TTC549 (cell line): ENCODE measurements around the gene ING3.
"Not testable (repeated sequence)": the region's sequence is repeated elsewhere in the genome, so short reads cannot be mapped to it uniquely, and the experiment has no call there.

Experiments used
- FAIRE-seq: peaks from 2 replicates; lab custom pipeline; 2012; peaks lifted over from hg19 to GRCh38; lab: Jason Lieb, UNC

ING3 gene

DNA sequence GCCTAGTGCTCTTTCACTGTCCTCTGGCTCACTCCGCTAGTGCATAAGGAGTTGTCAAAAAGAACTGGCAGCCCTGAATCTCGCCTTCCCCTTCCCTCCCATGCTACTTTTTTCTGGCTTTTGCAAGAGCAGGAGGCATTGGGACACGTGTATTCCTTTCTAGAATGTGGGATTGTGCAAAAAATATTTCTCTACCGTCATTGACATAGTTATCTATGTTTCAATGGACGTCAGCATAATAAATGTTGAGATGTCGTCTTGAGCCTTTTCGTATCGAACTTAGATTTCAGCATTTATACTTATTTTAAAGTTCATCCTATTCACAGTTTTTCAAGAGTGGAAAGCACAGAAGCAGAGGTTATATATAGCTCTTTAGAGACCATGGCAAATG is 727 bp downstream of the ING3 start:
- FAIRE-seq = no peak

DNA sequence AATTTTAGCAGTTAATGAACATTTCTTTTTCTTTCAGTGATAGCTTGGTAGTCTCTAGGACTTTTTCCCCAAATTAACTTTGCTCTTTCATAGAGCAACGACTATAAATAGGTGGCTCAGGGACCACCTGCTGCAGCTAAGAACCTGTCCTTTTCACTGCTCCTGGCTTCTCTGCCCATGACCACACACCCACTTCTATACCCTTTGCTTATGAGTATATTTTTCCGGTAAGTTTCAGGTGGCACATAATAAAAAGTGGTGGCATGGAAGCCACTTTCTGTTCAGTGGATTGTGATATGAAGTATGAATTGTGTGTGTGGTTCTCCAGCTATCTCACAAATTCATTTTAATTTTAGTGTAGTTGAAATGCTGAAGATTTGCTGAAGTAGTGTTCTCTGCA is 1.2 kb downstream of the ING3 start:
- no peak for FAIRE-seq

DNA sequence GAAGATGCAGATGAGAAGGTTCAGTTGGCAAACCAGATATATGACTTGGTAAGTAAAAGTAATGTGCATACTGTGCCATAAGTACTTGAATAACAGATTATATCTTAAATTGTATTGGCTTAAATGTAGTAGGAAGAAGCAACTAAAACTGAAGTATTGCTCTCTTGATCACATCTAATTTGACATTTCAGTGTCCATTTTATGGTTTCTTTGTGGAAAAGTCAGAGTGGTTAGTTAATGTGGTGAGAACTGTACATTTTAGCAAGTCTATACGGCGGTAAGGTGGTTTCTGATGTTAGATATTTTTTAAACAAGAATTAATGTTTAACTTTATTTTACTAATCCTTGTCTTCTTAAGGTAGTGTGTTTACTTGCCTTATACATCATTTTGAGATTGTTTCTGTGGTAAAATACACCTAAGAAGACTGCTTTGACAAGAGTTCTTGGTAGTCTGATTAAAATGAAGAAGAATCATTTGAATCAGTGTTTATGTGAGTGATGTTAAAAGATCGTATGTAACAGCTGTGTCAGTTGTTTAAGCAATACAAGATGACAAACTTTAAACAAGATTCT is 5.1 kb downstream of the ING3 start:
- FAIRE-seq = no peak

DNA sequence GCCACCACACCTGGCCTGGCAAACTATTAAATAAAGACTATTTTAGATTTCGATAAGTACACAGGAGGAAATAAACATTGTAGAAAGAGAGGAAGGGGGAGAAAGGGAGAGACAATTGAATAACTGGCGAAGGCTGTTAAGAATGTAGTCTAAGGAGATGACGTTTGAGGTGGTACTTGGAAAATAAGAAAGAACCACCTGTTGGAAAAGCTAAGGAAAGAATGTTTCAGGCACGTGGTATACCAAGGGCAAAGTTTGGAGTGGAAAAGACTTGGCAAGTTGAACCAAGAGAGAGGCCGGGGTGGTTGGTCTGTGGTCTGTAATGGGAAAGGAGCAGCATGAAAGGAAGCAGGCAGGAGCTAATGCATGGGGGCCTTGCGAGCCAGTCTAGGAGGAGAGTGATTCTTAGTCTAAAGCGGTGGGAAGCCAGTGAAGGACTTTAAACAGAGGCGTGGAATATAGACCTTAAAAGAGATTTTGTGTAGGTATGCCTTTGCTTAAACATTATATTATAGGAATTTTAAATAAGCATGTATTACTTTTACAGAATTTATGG is 9.4 kb downstream of the ING3 start:
- FAIRE-seq = no peak

DNA sequence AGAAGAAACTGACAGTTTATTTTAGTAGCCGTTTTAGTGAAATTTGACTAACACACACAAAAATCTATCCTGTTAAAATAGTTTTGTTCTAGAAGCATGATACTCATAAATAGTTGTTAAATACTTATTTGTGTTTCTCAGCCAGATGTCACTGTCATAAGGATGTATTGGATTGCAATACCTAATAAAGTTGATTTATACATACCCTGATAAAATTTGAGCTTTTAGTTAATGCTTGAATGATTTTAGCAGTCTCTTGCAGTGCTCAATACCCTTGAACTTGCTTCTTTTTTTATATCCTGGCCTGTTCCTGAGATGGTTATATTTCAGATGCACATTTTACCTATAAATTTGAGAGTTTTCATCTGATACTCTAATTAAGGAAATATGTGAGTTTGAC is 10.1 kb downstream of the ING3 start:
- FAIRE-seq = no peak

DNA sequence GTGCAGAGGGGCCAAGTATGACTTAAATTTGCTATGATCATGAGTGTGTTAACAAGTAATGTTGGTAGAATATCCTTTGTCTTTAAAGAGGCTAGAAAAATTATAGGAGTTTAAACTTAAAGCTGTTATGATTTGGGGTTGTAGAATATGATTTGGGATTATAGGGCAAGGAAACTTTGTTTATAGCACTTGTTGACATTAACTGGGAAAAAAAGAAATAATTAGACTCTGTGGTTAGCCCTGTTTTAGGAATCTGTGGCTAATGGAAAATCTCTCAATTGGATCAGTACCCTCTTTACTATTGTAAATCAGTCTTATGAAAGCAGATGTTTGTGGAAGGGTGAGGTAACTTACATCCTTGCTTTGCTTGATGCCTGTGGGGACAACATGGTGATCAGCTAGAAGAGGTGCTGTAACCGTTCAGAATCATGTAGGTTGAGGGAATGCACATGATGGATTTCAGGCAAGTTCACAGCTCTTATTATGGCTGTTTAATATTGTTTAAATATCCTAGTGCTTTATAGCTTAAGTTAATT is 11.1 kb downstream of the ING3 start:
- no peak for FAIRE-seq

DNA sequence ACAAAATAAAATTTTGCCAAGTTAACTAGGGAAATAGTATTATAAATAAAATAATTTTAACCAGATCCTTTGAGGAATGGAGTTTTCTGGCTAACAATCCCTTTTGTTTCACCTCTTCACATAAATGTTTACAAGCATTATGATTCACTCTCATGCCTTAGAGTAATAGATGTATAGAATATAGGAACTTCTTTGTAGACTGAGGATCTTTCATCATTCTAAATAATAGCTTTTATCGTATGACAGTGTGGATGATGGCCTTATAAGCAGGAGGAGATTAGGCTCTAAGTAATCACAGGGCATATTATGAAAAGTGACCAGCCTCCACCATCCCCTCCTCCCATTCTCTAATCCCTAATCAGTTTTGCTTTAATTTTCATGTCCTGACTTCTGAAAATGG is 13.5 kb downstream of the ING3 start:
- no peak for FAIRE-seq

DNA sequence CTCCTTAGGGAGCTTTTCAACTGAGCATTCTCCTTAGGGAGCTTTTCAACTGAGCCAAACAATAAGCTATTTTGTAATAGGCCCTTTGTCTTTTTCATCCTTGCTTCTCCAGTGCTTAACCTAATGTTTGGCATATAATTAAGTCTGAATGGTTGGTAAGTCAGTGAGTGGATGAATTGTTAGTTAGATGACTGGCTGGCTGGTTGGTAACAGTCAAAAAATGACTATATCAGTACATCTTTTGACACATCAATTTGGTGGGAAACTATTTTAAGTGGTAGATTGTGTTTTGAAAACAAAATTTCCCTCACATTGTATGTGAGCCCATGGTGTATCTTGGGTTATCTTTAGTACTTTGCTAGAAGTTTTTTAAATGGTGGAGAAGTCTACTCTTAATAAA is 16.4 kb downstream of the ING3 start:
- FAIRE-seq = no peak

DNA sequence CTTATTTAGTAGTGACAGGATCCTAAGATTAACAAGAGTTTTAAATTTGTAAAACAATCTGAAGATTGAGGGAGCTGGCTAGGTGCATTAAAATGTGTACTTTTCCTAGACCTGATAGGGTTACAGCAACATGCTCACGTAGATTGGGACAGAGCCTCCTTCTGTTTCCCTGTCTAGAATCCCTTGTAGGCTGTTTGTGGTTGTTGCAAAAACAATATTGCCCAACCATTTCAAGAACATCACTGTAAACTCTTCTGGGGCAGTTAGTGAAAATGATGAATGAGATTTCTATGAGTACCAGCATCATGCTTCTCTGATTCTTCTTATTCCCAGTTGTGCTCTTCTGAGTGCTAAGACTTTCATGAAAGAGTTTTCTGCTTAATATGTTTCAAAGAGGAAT is 23.3 kb downstream of the ING3 start:
- FAIRE-seq = no peak

DNA sequence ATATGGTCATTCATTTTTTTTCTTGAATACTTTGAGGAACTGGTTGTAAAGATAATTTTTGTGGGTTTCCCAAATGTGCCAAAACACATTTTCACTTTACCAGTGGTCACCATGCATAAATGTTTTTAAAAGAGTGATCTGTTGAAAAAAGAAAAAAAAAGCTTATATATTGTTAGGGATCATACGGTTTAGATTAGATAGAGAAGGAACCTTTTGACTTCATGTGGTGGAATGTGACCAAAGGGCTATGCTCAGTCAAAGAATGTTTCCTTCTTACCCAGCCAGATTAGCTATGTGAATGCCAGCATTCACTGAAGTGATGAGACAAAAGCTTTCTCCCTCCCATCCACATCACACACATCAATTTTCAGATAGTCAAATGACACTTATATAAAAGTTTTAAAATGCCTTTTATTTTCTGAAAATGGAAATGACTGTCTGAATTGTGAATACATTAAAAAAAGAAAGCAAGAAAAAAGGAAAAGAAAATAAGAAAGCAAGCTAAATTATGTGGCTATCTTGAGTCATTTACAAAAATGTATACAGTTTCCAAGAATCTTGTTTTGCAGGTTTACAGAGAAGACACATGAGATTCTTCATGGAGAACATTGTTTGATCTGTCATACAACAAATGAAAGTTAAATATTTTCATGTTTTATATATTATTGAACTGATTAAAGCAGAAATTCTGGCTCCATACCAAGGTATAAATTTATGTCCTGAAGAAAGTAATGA is 29.4 kb downstream of the ING3 start:
- no peak for FAIRE-seq

DNA sequence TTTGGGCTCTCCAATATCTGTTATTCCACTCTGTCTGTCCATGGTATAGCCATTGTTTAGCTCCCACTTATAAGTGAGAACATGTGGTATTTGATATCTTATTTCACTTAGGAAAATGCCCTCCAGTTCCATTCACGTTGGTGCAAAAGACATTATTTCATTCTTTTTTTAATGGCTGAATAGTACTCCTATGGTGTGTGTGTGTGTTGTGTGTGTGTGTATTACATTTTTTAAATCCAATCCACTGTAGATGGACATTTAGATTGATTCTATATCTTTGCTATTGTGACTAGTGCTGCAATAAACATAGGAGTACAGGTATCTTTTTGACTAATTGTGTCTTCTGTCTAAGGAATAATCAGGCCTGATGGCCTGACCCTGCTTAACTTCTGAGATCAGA is 30.5 kb downstream of the ING3 start:
- FAIRE-seq = no peak

DNA sequence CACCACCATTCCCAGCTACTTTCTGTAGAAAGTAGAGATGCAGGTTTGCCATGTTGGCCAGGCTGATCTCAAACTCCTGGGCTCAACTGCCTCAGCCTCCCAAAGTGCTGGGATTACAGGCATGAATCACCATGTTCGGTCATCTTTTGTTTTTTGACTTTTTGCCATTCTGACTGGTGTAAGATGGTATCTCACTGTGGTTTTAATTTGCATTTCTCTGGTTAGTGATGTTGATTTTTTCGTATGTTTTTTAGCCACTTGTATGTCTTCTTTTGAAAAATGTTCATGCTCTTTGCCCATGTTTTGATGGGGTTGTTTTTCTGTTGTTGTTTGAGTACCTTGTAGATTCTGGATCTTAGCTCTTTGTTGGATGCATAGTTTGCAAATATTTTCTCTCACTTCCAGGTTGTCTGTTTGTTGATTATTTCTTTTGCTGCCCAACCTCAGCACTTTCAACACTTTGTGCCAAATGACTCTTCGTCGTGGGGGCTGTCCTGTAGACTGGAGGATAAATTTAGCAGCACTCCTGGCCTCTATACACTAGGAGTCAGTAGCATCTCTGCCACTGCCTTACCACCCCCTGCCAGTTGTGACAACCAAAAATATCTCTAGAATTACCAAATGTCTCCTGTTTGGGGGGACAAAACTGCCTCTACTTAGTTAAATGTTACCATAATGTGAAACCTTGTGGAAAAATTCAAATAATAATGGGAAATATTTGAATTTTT is 31.5 kb downstream of the ING3 start:
- no peak for FAIRE-seq

DNA sequence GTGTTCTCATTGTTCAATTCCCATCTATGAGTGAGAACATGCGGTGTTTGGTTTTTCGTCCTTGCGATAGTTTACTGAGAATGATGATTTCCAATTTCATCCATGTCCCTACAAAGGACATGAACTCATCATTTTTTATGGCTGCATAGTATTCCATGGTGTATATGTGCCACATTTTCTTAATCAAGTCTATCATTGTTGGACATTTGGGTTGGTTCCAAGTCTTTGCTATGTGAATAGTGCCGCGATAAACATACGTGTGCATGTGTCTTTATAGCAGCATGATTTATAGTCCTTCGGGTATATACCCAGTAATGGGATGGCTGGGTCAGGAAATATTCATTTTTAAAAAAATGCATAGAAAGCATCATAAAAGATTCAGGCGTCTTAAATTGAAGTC is 33.0 kb downstream of the ING3 start:
- FAIRE-seq = not testable (repeated sequence)

DNA sequence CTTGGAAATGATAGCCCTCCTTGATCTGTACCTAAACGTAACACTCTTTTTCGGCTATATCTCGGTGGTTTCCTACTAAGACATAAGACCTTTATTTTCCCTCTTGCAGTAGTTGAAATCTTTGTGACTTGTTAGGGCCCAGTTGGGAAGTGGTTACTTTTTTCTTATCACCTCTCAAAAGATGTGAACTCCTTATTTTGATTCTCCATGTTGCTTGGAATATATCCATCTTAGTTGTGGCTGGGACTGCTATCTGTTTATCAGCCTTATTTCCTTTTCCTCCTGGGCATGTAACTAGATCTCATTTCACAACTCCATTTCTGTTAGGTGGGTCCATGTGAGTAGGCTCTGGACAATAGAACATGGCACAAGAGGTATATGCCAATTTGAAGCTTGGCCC is 33.8 kb downstream of the ING3 start:
- no peak for FAIRE-seq

DNA sequence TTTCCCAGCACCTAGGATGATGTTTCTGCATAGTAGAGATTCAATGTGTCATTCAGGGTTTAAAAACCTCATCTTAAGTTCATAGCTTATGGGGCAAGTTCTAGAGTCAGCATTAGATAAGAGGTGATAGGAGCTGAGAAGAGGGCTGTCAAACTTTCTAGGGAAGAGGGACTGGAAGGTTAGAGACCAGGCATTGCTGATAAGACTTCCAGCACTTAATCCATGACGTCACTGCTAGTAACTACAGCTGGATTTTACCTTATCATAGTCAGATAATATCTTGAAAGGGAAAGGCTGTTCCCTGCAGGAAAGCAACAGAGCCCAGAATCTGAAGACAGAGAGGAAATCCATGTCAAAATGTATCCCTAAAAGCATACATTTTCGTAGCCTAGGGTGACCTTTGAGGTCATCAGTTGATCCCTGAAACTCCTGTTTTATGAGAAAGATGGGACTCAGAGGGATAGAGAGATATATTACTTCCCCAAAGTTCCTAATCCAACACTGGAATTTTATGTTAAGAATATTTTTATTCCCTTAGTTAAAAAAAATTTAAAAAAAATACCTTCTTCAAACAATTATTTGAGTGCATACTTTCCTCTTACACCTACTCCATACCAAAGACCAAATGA is 34.7 kb downstream of the ING3 start:
- no peak for FAIRE-seq

DNA sequence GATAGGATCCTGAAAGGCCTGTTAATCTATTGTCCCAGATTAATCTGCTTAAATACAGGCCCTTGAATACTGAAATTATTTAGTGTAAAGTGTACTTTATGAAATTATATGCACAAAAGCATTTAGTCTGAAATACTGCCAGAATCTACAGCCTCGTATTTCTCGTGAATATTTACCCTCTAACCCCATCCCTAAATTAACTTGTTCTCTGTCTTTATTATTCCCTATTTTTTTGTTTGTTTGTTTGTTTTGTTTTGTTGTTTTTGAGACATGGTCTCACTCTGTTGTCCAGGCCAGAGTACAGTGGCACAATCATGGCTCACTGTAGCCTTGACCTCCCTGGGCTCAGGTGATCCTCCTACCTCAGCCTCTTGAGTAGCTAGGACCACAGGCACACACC is 35.3 kb downstream of the ING3 start:
- FAIRE-seq = no peak

DNA sequence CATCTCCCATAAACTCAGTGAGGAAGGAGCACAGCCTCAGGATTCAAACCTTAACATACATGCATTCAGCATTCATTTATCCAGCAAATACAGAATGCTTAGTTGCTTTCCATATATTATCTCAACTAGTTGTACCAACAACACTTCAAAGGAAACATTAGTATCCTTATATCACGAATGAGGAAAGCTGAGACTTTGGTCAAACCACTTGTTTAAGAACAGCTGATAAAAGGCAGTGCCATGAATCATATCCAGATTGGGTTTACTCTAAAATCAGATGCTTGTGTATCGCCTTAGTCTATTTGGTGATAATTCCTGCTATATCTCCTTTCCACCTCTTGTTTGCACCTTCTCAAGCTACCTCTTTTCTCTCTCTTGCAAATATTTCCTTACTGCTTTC is 36.1 kb downstream of the ING3 start:
- no peak for FAIRE-seq

DNA sequence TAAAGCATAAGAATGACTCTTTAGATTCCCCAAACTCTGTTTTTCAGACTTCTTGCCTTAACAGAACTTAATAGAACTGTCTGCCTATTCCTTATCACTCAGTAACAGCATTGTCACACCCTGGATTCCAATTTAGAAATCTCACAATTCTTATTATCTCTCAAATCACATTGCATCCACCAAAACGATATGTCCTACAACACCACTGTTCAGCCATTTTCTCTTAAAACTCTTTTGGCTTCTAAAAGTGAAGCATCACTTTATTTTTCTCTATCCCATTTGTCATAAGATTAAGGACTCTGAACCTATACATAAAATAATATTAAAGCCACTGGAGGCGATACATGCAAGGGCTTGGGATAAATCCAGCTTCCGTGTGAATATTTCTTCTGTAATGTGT is 36.7 kb downstream of the ING3 start:
- no peak for FAIRE-seq

DNA sequence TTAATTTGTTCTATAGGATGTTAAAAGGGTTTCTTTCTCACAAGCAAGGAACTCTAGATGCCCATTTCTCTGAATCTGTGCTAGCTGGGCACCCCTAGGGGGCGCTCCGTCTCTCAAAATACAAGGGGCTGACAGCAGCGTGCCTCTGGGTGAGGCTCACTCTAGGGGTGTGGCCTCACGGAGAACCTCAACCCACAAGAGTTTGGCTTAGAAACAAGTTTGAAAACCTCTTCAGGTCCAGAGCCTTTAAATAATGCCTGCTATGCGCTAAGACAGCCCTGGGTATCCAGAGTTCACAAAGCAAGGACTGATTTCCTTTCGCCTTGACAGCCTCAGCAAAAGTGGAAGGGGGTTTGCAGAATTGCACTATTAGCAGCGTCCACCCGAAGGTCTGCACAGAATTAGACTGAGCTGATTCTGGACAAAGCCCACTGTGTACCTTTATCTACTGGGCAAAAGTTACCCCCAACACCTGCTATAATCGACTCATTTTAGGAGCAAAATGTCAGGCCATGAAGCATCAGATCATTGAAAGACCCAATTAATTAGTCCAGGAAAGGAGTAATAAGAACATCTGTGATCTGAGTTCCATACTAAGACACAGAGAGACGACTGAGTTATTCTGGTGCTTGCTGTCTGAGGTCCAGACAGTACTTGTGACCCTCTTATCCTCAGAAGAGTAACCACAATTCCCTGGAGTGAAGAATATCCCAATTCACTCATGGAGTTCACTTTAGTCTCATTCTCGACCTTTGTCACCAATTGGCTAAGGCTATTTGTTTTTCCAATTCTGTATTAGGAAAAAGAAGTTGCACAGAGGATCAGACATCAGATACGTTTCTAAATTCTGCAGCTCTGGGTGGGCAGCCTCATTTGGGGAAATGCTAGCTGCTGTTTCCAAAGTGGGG is 37.4 kb downstream of the ING3 start:
- FAIRE-seq = no peak

DNA sequence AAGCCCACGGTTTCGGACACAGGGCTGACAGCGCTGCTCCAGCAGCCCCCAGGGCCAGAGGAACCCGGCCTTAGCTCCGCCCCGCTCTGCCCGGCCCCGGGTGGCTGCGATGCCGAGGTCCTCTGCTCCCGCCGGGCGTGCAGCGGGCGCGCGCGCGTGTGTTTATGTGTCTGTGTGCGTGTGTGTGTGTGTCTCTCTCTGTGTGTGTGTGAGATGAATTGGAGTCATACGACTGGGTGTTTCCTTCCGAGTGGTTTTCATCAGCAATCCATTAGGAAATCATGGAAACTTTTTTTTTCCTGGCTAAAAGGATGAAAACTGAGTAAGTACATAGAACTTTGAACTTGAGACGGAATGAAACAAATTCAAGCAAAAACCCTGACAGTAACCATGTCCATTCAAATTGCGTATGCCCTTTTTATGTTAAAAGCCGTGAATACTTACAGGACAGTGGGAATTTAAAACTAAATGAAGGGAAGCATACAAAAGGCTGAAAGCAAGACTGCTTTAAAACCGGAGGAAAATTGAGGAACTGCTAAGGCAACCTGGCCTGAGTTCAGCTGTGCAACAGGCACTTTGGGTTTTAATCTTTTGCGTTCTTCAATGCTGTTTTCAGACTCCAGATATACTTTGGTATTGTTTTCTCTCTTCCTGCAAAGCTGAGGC is 38.1 kb downstream of the ING3 start, which contains the start of gene CPED1:
Gene CPED1 (plus strand): TSS at position 121 of the 666 bp plus-strand sequence. CDS start 911 bp downstream, outside the sequence.
- FAIRE-seq = no peak
